GM21367 (cell line): Measurements from ENCODE around the gene GRIN2A.

Source experiments
- ATAC-seq: cut with Tn5 transposase; IDR thresholded peaks from one replicate; pipeline ENCODE4 v1.9.1; 2021; ENCODE audit not compliant: unreplicated experiment

Gene GRIN2A

DNA sequence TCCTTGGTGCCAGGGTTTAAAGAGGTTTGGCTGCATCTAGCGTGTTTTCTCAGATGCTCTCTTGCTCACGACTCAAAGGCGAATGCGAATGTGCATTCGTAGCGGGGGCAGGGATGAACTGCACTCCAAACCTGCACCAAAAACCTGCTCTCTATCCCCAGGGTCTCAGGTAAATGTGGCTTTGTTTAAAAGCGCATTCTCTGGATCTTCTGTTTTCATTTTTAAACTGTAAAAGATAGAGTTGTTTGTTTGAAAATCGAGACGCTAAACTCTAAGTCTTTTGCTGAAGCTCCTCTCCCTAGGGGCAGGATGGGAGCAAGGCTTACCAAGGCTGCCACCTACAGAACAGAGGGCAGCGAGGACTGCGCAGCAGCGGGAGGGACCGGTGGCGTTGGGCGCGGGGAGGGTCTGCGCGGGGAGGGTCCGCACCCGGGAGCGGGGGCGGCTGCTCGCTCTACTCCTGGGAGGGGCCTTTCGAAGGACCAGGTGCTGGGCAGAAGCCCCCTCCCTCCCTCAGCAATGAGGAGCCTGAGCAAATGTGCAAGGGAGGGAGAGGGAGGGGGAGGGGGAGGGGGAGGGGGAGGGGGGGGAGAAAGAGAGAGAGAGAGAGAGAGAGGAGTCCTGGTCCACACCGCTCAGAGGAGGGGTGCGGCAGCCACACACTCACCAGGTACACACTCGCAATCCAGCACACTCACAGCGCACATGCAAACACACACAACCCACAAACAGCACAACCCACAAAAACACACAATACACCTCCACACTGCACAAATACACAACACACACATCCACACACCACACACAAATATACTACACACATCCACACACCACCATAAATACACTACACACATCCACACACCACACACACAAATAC lies 142.8 kb downstream of the GRIN2A start:
- ATAC-seq, result no peak

DNA sequence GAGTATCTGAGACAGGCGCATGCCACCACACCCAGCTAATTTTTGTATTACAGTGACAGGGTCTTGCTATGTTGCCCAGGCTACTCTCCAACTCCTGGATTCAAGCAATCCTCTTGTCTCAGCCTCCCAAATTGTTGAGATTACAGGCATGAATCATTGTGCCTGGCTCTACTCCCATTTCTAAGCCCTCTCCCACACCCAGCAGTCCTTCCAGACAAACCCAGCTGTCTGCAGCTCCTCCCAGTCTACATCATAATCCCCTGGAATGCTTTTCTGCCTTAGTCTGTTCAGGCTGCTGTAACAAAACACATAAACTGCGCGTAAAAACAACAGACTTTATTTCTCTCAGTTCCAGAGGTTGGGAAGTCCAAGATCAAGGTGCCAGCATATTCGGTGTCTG lies 144.5 kb downstream of the GRIN2A start:
- no peak for ATAC-seq

DNA sequence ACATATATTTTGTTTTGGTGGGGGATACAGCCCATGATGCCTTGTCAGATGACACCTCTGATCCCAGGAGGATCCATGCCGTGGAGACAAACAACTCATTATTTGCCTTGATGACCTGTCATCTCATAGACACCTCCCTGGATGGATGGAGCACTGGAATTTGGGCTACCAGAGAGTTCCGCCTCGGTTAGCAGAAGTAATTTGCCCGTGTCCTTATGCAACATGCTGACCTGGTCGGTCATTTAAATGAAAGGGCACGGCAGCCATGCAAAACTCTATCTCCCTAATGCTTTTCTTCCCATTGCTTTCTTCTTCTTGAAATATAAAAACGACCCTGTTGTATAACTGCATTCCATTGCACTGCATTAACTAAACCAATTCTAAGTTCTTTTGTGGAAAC lies 145.3 kb downstream of the GRIN2A start:
- ATAC-seq, result no peak

DNA sequence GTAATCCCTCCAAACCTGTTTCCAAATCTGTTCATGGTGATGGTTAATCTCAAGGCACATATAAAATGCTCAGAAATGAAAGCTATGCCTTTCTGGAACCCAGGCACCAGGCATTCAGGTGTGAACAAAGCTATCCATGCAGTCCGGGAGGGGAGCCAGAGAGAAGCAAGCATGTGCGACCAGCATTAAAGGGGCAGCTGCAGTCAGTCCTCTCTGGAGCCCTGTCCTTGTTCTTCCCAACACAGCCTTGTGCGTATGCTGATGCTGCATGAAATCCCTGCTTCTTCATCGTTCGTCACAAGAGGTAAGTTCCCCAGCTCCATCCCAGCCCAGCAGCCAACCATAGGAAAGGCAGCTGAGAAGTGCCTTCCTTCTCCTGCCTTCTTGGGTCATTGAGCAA lies 148.7 kb downstream of the GRIN2A start:
- no peak for ATAC-seq

DNA sequence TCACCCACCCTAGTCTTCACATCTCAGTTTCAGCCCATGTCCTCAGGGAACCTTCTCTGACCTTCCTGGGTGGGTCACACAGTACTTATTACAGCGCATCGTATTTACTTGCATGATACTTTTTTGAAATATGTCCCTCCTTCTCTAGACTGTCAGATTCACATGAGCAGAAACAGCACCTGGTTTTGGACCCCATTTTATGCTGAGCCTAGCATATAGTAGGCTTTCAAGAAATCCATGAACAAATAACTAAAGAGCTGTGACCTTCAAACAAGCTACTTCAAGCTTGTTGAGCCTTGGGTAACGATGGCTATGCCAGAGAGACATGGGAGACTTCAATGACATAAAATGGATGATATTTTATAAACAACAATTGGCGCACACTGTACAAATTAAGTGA lies 150.3 kb downstream of the GRIN2A start:
- no peak for ATAC-seq

DNA sequence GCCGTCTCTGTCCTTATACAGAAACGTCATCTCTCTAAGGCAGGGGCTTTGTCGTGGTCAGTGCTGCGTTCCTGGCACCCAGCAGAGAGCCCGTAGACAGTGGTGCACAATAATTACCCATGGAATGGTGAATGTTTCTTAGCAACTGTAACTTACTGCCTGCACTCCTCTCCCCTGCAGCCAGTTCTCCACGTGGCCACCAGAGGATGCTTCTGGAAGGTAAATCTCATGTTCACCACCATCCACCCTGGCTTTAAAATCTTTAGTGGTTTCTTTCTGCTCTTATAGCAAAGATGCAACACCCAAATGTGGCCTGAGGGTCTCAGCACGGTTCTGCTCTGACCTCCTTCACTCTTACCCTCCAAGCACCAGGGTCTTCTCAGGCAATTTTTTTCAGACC lies 150.8 kb downstream of the GRIN2A start:
- no peak for ATAC-seq

DNA sequence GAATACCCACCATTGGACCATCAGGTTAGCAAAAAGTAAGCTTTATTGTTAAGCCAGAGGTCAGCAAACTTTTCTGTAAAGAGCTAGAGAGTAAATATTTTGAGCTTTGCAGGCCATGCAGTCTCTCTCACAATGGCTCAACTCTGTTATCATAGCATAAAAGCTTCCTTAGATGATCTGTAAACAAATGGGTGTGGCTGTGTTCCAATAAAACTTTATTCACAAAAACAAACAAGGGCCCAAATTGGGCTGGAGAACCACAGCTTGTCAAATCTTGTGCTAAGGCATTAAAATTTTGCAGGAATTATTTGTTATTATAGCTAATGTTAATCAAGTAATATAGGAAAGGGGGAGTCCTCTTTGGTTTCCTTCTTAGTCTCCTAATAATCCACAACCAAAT lies 153.6 kb downstream of the GRIN2A start:
- ATAC-seq, result no peak

DNA sequence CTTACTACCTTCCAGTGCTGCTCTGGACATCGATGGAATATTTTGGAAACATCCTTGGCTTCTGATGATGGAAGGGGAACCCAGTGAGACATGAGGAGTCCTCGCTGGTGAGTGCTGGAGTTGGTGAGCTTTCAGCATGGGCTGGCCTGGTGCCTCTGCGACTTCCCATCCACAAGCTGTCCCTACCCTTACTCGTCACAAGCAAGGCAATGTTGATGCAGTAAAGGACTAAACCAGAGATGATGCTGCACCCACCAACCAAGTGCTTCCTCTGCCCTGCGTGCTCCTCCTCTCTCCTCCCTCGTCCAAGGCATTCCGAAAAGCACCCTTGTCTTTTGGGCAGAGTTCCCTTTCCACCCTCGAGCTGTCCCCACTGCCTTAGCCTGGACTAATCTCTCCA lies 154.7 kb downstream of the GRIN2A start:
- no peak for ATAC-seq

DNA sequence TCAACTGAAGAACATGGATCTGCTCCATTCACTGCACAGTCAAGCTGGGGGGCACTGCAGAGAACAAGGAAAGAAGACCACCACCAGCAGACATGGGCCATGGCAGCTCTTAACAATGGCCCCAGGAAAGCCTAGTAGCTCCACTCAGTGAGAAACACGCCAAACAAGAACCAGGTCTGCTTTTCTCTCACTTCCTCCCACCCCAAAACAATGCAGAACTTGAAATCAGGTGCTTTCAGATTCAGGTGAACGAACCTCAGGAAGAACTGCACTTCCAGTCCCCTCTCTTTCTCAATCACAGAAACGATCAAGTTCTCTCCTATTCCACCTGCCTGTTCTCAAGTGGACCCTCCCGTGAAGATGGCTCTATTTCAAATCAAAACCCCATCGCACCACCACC lies 155.6 kb downstream of the GRIN2A start:
- no peak for ATAC-seq

DNA sequence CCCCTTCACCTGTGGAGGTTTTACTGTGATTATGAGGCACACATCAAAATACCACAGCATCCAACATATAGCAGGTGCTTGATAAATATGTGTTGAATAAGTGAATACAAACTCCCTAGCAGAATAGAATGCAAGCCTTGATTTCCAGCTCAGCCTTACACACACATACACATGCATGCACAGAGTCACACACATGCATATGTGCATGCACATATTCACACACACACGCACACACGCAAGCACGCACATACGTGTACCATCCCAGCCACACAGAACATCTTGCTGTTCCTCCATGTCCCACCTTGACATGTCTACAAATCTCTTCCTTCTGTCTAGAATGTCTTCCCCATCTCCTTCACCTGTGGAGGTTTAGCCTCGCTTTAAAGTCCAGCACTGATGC lies 160.1 kb downstream of the GRIN2A start:
- no peak for ATAC-seq

DNA sequence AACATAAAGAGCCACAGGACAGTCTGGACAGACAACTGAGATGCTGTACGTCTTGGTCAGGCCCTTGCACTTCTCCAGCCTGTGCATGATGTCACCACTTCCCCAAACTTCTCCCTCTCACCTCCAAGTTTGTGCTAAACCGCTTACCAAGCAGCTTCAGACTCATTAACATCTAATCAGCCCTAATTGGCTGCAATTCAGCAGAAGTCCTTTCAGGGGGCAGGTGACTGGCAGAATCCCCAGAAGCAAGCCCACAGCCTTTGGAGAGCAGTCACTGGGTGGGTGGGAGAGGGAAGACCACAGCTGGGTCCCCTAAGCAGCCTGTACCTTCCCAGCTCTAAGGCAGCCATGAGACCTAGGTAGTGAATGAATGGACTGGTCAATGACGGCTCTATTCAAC lies 161.4 kb downstream of the GRIN2A start:
- no peak for ATAC-seq

DNA sequence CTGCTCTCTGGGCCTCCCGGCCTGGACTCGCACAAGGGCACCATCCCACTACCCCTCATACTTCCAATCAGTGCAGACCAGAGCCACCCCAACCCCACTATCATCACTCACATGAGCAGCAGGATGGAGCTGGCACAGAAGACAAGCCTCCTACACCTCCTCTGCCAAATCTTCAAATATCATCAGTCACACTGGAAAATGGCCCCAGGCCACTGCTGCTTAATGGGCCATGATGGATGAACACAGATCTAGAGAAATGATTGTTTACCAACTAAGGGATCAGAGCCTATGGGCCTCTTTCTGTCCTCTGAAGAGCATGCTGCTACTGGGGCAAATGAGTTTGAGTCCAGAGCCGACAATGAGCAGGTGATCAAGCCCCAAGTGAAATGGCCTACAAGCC lies 165.5 kb downstream of the GRIN2A start:
- no peak for ATAC-seq

DNA sequence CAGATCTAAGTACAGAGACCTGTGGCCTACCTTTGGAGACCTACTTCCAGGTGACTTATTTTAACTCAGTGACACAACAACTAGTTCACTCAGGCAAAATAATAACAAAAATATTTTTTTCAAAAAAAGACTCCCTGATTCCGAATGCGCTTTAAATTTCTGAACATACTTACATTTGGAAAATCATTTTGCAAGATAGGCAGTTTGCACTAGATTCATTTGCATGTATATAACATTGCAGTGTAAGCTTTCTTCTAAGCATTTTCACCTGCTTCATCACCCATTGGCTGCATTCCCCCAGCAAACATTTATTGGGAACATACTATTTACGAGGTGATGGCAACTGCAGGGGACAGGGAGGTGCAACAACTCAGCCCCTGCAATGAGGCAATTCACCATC lies 166.8 kb downstream of the GRIN2A start:
- no peak for ATAC-seq

DNA sequence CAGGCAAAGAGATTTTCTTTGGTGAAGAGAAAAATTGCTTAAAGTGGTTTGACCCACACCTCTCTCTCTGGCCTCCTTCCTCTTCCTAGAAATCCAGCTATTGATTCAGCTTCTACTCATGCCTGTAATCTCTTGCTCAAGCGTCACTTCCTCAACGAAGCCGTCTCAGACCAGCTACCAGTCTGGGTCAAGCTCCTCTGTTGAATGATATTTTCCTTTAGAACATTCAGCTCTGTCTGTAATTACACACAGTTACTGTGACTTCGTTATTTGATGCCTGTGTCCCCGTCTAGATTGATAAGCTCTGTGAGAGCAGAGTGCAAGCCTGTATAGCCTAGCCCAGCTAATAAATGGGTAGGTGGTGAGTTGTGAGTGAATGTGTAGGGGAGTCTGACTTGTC lies 168.5 kb downstream of the GRIN2A start:
- no peak for ATAC-seq

DNA sequence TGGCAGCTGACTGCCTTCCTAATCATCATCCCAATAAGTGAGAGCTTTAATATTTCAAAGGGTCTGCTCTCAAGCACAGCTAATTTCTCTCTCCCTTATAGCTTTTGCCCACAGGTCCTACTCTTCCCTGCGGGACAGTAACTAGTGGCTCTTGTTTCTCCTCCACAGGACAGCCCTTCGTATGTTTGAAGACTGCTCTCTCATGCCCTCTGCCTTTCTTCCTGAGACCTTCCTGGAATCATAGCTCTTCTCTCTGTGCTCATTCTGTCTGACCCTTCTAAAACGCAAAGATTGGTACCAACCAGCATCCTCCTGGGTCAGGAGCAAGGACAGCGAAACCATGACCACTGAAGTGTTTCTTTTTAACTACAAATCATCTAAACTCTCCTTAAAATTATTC lies 168.9 kb downstream of the GRIN2A start:
- no peak for ATAC-seq

DNA sequence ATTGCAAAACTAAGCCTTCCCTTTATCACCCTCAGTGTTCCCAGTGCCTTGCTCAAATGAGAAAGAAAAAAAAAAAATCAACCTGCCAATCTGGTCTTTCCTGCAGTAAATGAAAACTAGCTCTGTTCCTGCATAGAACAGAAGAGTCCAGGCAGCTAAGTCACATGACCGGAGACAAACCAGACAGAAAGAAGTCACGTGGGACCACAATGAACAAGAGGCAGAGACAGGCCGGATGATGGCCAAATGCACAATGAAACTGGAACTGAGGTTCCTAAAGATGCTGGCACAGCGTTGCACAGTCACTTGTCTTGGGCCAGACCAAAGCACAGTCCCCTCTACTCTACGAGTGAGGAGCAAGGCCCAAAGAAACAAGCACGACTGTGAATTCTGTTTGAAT lies 172.5 kb downstream of the GRIN2A start:
- ATAC-seq, result no peak

DNA sequence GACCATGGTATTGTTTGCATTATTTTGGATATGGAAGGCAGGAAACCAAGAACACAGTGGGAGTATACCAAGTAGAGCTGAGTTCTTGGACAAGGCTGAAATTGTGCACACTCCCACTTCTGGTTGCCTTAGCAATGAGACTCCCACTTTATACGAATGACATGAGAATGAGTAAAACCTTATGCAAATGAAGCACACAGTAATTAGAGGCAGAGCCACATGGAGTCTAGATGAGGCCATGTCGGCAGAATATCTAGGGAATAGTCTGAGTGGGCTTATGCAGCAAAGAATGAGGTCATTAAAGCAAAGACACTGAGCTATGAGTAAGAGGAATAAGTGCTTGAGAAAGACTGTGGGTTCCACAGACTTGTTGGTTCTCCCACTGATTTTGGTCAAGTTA lies 178.7 kb downstream of the GRIN2A start:
- no peak for ATAC-seq

DNA sequence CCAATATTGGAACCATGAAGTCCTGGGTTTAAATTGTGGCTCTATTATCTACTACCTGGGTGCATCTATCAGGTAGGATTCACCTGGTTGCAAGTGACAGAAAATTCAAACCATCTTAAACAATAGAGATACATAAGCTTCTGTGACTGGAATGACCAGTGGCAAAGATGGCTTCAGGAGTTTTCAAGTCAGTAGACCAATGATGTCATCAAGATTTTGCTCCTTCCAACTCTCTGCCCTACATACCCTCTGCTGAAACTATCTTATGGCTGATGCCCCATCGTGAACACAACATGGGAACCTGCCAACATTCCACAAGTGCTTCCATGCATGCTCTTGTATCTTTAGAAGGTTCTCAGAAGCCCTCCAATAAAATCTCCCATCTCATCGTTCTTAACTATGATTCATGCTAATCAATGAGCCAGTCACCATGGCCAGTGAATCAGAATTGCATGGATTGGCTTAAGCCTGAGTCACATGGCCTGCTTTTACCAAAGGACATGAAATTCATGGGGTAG lies 180.9 kb downstream of the GRIN2A start:
- no peak for ATAC-seq

DNA sequence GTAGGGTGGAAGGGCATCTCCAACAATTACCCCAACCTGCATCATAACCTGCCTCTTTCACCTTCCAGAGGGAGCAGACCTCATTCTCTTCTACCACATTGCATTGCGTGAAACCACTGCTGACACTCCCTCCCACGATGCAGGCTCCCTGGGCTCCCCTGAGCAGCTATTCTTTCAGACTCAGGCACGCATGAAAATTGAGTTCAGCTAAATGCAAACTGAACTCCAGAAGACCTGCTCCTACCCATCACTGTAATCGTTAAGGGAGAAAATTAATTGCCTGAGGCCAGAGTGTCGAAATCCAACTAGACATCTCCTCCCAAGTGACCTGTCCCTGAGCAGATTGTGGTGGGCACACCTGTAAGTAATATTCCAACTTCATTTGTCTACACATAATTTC lies 186.0 kb downstream of the GRIN2A start:
- ATAC-seq, result no peak

DNA sequence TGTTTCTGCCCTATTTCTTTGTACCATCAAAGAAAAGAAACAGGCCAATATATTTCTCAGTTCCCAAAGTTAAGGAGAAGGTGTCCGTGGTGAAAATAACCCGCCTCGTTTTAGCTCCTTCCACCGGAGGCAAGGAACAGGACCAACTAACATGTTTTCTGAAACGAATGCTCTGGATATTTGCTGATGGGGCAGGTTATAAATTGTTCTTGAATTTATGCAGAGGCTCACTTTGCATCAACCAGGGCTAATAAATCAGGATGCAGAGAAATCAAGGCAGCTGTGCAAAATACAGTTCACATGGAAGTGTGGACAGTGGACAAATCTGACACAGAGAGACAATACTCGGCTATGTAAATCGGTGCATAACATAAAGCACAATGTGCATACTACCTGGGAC lies 189.8 kb downstream of the GRIN2A start:
- no peak for ATAC-seq

DNA sequence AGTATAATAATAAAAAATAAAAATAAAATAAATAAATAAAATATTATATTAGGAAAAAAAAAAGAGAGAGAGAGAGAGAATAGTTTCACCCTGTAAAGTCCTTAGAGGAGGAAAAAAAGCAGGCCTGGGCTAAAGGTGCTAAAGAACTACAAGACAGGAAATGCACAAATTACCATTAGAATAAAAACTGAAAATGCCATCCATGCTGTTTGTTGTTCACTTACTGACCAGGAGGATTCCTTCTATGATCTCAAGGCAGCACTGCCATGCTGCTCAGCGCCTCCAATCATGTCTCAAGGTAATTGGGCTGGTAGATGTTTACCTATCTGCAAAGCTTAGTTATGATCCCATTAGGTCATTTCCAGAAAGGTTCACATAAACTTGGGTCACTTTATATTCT lies 201.2 kb downstream of the GRIN2A start:
- ATAC-seq, result no peak

DNA sequence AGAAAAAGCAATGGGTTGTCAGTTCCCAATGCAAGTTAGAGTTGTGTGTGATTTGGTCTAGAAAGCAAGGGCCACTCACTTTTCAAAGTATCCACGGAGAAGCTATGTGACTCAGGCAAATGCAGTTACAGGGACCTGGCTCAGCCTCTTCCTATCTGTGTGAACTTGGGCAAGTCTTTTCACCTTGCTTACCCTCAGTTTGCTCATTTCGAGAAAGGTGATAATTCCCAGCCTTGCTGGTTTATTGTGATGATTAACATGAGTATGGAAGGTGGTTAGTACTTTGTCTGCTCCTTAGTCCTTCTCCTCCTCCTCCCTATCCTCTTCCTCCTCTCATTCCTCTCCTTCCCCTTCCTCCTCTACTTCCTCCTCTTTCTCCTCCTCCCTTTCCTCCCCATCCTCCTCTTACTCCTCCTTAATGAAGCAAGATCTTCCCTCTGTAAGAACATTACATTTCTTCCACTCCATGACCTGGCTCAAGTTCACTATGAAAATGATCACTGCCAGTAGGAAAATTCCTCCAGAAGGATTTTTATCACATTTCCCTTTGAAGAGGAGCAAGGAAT lies 204.0 kb downstream of the GRIN2A start:
- no peak for ATAC-seq
